Lung (tissue), 12 donors: ENCODE measurements around the gene CPSF4L. TPM values are rescaled to one million over a fixed set of nuclear protein-coding genes. Genes with fewer than 3 reads are reported as not detected.

Experiments
- ATAC-seq: fragments of 200-7000 bp; cut with Tn5 transposase; one replicate; pipeline ENCODE4 v1.9.1; 2020; ENCODE audit warnings: moderate number of reproducible peaks; ENCODE audit not compliant: insufficient read depth, low FRiP score
- DNase-seq, 3 donors: peaks; one replicate each; pipeline ENCODE4 v3.0.0-alpha.2; 2013 to 2017
- H3K27ac ChIP-seq, 2 donors: one replicate each; pipeline ENCODE4 v1.5.1; 2013; ENCODE audit warnings: mild to moderate bottlenecking in 2 of 2, moderate library complexity in 2 of 2, control low read depth in 1 of 2, inconsistent platforms in 1 of 2, low read depth in 1 of 2, low read length in 1 of 2
- H3K27me3 ChIP-seq, 3 donors: one replicate each; pipeline ENCODE4 v1.5.1; 2013; ENCODE audit warnings: low read length in 2 of 3; ENCODE audit not compliant: control insufficient read depth in 3 of 3, insufficient read depth in 3 of 3
- H3K36me3 ChIP-seq, 4 donors: one replicate each; pipeline ENCODE4 v1.5.1; 2013; ENCODE audit warnings: low read length in 4 of 4, mild to moderate bottlenecking in 1 of 4, moderate library complexity in 1 of 4; ENCODE audit not compliant: control insufficient read depth in 4 of 4, insufficient read depth in 4 of 4
- H3K4me1 ChIP-seq, 5 donors: one replicate each; pipeline ENCODE4 v1.5.1; 2013; ENCODE audit warnings: low read length in 5 of 5, mild to moderate bottlenecking in 2 of 5, moderate library complexity in 1 of 5; ENCODE audit not compliant: control insufficient read depth in 5 of 5, insufficient read depth in 5 of 5
- H3K4me3 ChIP-seq: one replicate; pipeline ENCODE4 v1.5.1; 2013; ENCODE audit warnings: mild to moderate bottlenecking, control low read depth, moderate library complexity
- H3K9ac ChIP-seq, 2 donors: one replicate each; pipeline ENCODE4 v1.5.1; 2013; ENCODE audit warnings: low read length in 2 of 2, control low read depth in 1 of 2; ENCODE audit not compliant: insufficient read depth in 1 of 2
- H3K9me3 ChIP-seq, 4 donors: one replicate each; pipeline ENCODE4 v1.5.1; 2013; ENCODE audit warnings: low read length in 3 of 4, mild to moderate bottlenecking in 1 of 4, moderate library complexity in 1 of 4; ENCODE audit not compliant: control insufficient read depth in 4 of 4, insufficient read depth in 3 of 4
- WGBS, 2 donors: extraction: QIAGEN DNeasy Blood & Tissue Kit; methylation state at CpG; one replicate each; pipeline ENCODE4 v1.1.7; 2013; 5-methylcytosine and 5-hydroxymethylcytosine counted together
- polyA plus RNA-seq, 2 donors: library from polyadenylated mRNA; stranded (reverse); fragments of 200-250 nt; gene quantifications; one replicate each; pipeline ENCODE4 v1.2.1, GENCODE V29; 2013
- total RNA-seq, 2 donors: library from RNA; depleted of rRNA in 1 of 2; stranded (reverse); fragments of >200 nt in 1 of 2; gene quantifications; one replicate each; pipeline ENCODE4 v1.2.1, GENCODE V29; 2014 to 2021
- TF ChIP-seq, protein P1 (sequence below): IDR thresholded peaks from 2 replicates; pipeline ENCODE4 v1.5.1; 2012; ENCODE audit warnings: mild to moderate bottlenecking; ENCODE audit errors: control extremely low read depth, extremely low read depth
- donor health status: control.
- donor health status: control.
- donor health status: Bipolar disorder and iron deficiency.
- donor health status: healthy.
- donor health status: DM: yes; HTN: yes; CAD: no.

CPSF4L gene
- total and polyA plus RNA-seq, 4 donors: not detected

DNA sequence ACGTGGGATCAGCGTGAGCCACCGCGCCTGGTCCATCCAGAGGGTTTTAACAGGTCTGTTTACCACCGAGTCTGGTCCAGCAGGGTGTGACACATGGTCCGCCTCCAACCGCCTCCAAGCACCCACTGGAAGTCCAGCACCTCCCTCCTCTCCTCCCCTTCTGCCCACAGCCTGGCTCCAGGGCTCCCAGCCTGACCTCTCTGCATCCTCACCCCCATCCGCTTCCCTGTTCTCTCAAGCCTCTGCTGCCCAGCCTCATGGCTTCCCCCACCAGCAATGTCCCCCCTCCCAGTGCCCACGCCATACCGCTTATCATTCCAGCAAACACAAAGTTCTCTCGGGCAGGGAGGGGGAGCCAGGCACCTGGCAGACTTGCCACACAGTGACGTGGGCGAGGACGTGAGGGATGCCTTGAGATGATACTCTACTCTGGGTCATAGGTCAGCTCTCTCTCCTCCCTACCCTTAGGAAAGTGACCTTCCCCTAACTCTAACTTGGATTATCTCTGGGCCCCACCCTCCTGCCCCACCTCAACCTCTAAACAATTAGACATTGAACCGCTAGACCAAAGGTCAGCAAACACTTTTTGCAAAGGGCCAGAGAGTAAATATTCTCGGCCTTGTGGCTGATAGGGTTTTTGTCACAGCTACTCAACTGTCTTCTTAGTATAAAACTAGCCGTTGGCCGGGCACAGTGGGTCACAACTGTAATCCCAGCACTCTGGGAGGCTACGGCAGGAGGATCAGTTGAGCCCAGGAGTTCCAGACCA is 27.0 kb upstream of the CPSF4L start:
- WGBS, 2 donors: 51 to 70% methylated on average over 19 of the region's 19 CpGs
- H3K4me3 ChIP-seq: no peak overlapping the region
- no peaks in the 10 kb centered on the region for H3K27me3 ChIP-seq
- ATAC-seq (peak; percentile 42), DNase-seq (no peak)
- peaks cover 26 to 70% (median 46%) of the 10 kb centered on the region in 5 donors for H3K4me1 ChIP-seq
- H3K9ac ChIP-seq: no peak overlapping the region
- H3K36me3 ChIP-seq: peaks cover 7 to 41% (median 21%) of the 10 kb centered on the region in 4 donors
- peak overlapping the region; percentile 62 to 75 for H3K27ac ChIP-seq
- no peaks in the 10 kb centered on the region for H3K9me3 ChIP-seq
- TF ChIP-seq, protein P1, sequence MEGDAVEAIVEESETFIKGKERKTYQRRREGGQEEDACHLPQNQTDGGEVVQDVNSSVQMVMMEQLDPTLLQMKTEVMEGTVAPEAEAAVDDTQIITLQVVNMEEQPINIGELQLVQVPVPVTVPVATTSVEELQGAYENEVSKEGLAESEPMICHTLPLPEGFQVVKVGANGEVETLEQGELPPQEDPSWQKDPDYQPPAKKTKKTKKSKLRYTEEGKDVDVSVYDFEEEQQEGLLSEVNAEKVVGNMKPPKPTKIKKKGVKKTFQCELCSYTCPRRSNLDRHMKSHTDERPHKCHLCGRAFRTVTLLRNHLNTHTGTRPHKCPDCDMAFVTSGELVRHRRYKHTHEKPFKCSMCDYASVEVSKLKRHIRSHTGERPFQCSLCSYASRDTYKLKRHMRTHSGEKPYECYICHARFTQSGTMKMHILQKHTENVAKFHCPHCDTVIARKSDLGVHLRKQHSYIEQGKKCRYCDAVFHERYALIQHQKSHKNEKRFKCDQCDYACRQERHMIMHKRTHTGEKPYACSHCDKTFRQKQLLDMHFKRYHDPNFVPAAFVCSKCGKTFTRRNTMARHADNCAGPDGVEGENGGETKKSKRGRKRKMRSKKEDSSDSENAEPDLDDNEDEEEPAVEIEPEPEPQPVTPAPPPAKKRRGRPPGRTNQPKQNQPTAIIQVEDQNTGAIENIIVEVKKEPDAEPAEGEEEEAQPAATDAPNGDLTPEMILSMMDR: no peak

DNA sequence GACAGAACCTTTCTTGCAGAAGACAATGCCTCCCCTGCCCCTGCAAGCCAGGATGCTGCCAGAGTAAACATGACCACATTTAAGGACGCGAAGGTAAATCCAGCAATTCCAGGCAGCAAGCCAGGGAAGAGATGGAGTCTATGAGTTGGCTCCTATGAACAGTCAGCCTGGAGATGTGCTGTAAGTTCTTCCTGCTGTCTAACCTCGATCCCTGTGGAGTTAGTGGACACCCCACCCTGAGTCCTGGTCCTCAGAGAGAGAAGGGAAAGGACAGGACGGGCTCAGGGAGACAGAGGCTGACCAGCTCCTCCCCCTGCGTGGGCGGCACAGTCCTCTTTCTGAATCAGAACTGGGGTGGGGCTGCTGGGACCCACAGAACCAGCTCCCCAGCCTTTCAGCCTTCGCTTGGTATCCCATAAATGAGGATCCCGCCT is 25.2 kb upstream of the CPSF4L start:
- Histone ChIP-seq H3K9ac (no peak overlapping the region), H3K27ac (peak overlapping the region in 1 of 2 donors; percentile 17)
- TF ChIP-seq, protein P1: no peak

DNA sequence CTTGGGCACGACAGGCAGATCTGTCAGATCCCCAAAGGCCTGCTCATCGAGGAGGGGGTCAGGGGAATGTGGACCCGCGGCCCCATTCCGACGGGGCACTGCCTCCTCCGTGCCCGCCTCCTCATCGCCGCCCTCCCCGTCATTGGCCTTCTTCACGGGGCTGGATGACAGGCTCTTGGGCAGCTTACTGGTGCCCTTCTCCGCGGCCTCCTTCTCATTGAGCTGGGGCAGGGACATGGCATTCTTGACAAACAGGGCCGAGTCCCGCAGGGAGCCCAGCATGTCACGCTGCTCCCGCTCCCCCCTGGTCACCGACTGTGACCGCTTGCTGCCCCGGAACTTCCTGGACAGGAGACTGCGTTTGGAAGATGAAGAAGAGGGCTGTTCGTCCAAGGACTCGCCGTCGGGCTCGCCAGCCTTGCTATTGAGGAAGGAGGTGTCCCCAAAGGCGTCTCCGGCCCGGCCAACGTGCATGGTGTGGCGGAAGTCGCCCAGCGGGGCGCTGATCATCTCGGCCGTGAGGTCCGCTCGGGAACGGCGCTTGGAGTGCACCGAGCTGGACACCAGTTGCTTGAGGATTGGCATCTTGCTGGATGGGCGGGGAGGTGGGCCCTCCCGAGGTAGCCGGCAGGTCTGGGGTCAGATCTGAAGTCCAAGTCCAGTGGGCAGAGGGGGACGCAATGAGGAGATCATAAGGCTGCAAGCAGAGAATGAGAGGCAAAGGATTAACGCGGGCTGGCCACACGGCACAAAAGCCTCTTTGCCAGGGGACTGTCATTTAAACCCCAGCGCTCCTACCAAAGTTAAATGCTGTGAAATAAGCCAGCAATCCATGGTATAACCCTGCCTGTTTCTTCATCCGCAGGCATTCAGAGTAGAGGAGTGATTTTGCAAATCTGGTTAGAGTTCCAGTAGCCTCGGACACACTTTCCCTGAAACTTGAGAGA is 24.5 kb upstream of the CPSF4L start:
- DNase-seq (no peak), ATAC-seq (no peak)
- H3K4me3 ChIP-seq: no peak overlapping the region
- WGBS, 2 donors: 89 to 94% methylated on average over 52 of the region's 52 CpGs
- H3K9me3 ChIP-seq: no peaks in the 10 kb centered on the region
- H3K36me3 ChIP-seq: peaks cover 7 to 39% (median 25%) of the 10 kb centered on the region in 4 donors
- no peaks in the 10 kb centered on the region for H3K27me3 ChIP-seq
- TF ChIP-seq, protein P1: no peak
- H3K4me1 ChIP-seq: peaks cover 8 to 47% (median 27%) of the 10 kb centered on the region in 5 donors
- H3K9ac ChIP-seq: no peak overlapping the region
- H3K27ac ChIP-seq: no peak overlapping the region

More for the DNA sequence above, 25.2 kb upstream of the CPSF4L start:
- Histone ChIP-seq H3K27me3 (no peaks in the 10 kb centered on the region), H3K4me3 (no peak overlapping the region), H3K36me3 (peaks cover 7 to 39% (median 24%) of the 10 kb centered on the region in 4 donors), H3K9me3 (no peaks in the 10 kb centered on the region), H3K4me1 (peaks cover 13 to 54% (median 34%) of the 10 kb centered on the region in 5 donors)
- no peak for ATAC-seq
- 72 to 85% methylated on average over 8 of the region's 8 CpGs for WGBS, 2 donors
- no peak for DNase-seq
